ENCODE data around the gene DENND1A.

Gene DENND1A

DNA sequence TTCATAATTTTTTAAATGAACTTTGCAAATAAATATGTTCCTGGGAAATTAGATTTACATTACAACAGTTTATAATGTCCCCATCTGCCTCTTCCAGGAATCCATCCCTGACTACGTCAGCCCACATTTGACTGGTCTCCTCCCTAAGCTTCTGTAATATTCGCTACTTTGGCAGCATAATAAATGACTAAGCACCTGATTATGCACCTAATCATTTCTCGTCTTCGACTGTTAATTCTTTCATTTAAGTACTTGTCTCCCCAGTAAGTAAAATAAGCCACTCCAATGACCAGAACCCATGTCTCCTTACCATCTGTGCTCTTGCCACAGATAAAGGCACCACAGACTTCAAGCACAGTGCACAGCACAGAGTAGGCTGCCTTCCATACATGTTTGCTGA, 122.7 kb downstream of the DENND1A start:
- no peak for DNase-seq

DNA sequence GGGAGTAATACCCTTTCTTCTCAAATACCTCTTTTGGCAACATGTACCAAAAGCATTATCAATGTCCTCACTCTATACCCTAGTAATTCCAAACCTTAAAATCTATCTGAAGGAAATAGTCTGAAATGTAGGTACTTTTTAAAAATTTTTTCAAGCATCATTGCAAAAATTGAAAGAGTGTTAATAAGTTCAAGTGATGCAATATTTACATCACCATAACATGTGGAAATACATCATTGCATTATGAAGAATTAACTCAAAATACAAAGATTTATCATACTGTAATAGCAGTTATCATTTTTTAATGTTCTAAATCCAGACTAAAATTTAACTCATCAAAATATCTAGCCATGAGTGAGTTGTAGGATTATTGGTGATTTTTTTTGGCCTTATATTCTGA, 123.1 kb downstream of the DENND1A start:
- no peak for DNase-seq

DNA sequence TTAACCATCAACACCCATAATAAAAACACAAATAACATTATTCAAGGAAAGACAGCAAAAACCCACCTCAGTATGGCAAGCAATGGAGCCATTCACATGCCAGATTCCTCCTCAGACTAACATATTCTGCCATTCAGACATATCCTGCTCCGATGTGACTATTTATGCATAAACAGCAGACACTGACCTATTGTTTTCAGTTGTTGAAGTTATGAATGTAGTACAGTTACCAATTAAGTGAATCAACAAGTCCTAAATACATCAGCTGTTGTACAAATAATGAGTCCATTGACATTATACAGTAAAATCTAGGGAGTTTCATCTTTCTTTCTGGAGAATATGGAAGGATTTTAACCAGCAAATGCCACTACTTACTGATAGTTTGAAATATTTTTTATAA, 131.7 kb downstream of the DENND1A start:
- no peak for DNase-seq

DNA sequence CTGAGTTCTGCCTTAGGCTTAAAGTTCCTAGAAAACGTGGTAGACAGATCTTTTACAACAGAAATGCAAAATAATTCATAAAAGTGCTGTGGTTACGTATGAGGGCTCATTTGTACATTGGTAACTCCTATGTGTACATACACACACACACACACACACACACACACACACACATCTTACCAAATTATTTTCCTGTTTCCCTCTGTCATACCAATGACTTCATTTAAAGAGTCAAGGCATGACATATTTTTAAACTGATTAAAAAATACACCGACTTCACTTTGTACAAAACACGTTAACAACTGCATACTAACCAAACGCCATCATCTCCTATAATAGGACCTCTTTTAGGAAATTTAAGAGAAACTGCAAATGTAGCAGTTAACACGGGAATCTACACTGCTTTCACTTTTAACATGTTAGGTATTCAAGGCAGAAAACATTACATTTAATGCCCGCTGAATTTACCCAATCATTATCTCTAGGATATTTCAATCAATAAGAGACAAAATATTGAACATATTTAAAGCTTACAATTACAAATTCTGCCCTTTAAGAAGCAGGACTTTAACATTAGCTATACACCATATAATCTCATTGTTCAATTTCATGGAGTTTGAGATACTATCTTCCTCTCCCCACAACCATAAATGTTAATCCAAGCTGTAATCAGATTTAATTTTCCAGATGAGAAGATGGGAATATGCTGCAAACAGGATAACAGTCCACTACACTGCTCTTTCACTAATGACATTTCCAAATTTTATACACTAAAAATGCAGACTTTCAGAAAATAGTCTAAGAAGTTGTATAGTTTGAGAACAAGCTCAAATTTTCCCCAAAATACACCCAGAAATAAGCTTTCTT, 133.1 kb downstream of the DENND1A start:
- DNase-seq = no peak

DNA sequence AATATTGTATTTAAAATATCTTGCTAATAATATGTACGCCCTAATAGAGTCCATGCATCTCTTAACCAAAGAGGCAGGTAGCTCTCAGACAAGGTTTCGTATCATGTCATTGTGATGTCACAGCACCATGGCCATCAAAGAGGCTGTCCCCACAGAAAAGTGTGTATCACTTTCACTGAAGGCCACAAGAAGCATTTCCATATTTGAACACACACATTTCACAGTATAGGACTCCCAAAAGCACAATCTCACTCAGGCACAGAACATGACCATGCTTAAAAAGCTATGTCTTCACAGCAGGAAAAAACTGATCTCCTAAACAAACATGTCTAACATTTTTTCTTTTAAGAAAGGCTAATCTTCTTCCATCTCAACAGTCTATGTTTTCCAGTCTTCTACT, 133.8 kb downstream of the DENND1A start:
- DNase-seq = no peak

DNA sequence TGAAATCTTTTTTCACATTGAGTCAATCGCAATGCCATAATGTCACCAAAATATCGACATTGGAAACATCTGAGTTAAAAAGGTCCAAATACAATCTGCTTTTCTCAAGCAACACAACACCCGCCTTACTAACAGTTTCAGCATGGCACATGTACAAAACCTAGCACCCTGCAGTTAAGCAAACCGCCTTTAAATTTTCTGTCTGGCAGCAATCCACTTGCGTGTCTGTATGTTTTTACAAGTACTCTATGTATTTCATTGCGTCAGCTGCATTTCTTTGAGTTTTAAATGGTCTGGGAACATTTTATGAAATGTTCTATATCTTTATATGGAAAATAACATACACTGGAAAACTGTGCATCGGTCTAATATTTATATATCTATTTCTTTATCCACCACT, 134.6 kb downstream of the DENND1A start:
- DNase-seq = no peak

DNA sequence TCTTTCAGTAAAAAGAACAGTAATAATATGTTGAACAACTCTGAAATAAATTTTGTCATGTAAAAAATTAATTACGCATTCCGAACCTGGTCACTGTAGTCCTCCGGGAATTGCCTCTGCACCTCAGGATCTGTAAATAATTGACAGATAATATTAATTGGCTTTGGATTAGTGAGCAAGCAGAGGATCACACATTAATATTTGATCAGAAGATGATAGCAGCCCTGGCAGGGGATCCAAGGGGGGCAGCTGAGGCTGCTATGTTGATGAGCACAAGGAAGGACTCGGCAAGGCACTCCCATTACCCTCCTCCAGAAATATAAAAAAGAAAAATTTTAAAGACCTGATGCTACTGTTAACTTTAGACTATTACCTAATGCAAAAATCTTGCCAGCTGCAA, 137.4 kb downstream of the DENND1A start:
- no peak for DNase-seq

DNA sequence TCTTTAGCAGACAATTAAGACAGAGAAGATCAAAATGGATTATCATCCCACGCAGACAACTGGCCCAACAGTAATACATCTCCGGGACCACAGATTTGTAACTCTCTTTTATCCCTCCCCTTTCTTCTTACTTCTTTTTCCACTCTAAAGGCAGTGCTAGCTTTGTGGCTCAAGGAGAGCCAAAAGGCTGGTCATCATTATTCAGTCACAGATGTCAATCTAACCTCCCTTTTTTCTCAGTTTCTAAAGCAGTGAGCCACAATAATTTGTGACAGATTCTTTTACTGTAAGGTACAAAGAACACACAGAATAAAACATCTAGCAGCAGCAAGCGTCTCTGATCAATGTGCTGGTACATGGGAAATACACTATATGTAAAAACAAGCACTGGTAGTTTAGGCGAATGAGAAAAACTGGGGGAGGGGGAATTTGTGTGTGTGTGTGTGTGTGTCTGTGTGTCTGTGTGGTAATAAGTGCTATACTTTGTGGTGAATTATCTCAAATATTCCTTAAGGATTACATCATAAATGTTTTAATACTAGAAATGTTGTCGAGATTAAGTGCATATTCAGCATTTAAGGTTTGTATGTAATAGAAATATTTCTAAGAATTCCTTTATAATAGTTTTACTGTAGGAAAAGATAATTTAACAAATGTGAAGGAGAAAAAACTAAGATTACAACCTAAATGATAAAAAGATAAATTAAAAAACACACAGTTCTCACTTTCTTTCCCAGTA, 140.2 kb downstream of the DENND1A start:
- DNase-seq = no peak

DNA sequence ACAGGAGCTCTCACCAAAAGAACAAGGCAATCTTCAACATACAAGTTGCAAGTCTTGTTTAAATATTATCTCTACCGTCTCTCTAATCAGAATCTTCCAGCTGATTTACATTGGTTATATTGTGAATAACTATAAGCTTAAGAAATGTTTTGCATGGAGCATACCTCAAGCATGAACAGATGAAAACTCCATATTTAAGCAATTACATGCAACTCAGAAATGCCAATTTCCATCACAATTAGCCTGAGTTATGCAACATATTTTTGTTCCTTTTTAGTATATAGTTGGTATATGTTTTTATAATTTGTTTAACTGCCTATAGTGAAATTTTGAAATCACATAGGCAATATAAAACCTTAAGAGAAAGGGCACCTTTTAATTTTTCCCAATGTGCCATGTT, 142.5 kb downstream of the DENND1A start:
- DNase-seq = no peak

DNA sequence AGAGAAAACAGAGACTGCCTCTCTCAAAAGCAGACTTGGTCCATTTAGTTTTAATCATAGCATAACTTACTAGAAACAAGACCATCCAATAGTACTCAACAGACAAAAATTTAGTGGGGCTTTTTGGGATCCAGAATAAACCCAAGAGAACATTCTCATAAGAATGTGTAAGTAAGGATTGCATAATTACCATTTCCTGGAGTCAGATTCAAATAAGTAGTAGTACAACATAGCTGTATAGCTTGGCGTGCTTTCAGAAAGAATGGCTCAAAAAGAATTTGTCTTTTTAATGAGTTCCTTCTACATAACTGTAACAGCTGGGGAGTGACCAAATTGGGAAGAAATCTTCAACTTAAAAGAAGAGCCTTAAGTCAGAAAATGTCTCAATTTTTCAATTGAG, 145.4 kb downstream of the DENND1A start:
- DNase-seq = no peak

DNA sequence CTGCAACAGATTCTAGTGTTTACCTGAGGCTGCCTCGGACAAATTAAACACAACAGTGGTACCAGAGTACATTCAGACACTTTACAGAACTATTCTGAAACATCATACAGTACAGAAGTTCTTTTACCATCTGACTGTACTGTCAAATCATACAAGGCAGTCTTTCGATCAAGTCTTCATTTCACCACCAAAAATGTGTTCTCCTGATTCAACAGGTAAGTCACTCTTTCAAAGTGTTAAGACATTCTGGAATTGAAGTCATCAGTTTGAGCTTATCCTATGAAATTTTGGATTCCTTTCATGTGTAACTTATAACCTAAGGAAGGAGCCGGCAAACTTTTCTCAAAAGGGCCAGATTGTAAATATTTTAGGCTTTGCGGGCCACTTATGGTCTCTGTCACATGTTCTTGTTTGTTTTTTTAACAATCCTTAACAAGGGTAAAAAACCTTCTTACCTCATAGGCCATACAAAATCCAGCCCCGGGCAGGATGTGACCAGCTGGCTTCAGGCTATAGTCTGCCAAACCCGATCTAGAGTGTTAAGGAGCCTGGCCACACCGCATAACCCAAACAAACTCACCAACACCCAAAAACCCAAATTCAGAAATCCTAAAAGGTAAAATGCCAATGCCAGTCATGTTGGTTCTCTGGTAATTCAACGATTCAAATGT, 151.6 kb downstream of the DENND1A start:
- no peak for DNase-seq

DNA sequence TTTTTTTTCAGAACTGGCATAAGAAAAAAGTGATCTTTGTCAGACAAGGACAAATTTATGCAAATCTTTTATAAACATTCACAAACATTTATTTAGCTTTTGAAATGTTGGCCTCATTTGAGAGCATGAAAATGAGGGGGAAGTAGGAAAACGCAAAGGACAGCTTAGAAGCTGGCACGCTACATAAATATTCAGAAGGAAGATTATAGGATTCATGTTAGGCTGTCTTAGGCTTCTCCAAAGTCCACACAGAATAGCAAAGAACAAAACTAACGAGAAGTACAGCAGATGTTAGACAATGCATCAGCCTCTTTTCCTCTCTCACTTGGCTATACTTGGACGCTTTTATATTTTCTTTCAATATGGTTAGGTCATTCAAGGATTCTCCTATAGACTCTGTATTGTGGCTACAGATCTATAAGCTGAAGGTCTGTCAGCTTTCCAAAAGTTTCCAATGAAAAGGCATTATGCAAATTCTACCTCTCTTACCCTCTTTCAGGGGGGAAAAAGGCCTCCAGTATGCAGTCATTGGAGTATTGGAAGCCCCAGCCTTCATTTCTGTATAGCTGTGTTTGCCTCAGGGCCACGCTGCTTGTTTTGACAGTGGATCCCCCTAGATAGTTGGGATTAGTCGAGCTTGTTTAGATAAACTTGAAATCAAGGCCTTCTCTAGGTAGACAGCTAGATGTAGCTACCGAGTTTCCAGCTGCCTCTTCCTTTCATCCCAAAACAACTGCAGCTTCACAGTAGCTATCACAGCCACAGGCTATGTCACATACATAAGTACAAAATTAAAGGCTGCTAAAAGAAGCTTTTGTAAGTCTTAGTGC, 153.0 kb downstream of the DENND1A start:
- no peak for DNase-seq

DNA sequence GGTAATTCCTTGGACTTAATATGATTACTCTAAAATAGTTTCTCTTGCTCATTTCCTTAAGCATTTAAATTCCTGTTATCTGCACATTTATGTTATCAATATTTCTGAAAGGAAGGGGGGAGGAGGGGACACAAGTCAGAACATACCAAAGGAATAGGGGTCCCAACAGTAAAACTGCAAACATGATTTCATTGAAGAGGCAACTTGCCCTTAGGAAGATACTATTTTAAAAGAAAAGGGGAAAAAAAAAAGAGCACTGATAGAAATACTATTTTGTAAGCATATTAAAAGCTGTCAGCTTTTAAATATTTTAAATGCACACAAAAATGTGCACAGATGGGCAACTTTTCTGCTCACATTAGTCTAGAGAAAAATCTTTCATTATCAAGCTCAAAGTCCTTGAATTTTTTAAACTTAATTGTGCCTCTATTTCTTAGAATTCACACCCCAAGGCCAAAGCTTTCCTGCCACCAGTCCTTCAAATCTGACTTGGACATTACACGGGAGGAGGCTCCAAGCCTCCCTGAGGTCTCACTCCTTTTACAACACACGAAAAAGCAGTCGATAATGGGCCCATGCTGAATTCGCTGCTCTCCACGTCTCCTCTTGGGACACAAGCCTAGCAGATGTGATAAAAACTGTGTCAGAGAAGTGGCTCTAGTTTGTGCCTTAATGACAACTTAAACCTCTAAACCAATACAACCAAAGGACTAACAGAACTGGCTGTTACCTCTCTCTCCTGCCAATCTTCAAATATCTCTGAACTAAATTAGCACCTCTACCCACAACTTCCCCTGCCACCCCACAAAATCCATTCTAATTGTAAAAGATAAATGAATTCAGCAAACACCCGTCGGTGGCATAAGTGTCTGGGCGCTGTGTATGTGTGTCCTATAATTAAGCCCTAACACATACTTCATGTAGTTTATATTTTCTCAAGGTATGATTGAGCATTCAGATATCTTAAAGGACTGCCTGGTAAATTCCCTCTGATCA, 154.3 kb downstream of the DENND1A start:
- DNase-seq = no peak

DNA sequence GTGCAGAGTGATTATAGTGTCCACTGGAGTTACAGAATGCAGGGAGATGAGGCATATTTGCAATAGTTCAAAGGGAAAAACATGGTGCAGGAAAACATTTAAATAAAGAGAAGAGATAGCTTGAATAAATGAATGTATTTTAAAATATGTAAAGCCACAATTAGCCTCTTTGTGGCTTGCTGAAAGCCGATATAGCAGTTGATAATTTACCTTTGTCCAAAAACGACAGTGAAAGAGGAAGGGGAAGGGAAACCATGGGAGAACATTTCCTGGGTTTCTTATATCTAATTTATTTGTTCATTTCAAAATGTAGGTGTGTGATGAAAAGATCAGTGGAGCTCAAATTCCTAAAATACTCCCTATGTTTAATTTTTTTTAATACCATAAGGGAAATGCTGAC, 156.1 kb downstream of the DENND1A start:
- DNase-seq = no peak

DNA sequence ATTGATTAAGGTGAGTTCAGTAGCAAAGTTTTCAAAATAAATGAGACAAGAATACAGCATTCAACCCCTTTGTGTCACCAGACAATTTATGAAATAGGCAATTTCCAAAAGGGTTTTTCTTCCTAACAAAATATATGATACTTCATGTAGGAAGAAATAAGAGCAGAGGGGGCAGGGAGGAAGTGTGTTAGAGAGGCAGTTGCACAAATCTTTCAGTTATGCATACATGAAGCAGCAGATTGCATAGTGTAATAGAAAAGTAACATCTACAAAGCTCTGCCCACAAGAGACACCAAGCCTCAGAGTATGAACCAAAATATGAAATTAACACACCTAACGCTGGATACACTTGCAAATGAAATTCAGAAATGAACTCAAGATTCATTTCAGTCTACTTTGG, 157.0 kb downstream of the DENND1A start:
- DNase-seq = no peak

DNA sequence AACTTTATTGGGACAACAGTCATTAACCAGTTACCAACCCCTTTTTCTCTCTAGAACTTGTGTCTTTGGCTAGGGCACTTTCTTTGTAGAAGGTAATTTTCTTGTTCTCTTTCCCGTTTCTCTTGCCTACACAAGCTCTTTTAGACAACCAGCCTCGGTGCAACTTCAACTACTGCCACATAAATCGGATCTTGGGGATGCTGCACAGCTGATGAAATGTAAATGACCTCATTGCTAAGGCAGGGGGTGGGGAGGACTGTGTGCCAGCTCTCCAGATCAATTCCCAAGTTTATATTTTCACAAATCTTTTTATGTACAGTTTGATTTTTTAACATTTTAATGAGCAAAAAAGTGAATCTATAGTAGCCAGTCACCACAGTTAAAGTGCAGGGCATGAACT, 157.6 kb downstream of the DENND1A start:
- DNase-seq = no peak

DNA sequence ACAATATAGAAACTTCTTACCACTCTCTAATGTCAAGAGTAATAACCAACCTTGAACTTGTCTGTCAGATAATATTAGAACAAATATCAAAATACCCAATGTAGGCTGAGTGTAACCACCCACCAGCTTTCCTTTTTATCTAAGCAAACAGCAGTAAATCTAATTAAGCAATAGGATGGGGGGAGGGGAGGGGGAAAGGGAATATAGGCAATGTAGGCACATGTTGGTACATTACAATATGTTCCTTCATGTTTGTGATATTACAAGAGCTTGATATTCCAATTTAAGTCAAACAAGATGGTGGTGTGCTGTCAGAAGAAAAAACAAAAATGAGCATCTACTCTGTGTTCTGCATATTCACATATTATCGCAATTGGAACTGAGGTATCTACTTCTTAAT, 158.2 kb downstream of the DENND1A start:
- no peak for DNase-seq

DNA sequence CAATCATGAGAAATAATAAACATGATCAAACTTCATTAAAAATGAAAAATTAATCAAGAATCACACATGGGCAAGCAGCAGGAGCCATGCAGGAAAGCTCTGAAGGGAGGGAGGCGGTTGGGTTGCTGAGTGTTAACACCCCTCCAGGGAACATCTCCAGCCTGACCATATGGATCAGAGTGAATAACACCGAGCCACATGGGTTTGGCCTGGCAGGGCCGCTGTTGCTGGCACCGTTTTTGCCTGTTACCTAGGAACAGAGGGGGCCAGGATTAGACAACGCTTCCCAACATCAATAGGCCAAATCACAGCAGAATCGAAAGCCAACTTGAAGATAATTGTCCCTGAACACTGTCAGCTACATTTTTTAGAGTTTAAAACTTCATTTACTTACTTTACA, 160.2 kb downstream of the DENND1A start:
- DNase-seq = no peak

DNA sequence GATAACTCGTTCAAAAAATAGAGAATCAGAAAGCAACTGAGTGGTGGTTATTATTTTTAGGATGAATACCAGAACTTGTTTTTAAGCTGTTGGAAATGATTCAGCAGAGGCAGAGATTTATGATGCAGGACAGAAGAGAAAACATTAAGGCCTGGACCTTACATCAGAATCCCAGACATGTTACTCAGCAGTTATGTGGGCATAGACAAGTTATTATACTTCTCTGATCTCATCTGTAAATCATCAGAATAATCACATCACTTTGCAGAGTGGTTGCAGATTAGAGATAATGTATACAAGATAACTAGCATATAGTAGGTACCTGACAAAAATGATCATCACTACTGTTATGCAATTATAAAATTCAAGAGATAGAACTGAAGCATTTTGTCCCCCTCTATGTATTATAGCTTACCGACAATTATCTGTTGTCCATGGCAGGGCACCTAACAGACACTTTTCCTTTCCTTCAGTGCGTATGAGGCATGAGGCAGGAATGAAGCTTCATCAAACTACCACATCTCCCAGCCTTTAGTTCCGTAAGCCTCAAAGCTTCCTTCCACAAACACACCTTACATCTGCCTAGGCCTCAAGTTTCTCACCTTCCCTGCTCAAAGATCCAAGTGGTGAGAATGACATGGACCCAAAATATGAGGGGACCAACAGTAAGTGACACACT, 165.9 kb downstream of the DENND1A start:
- DNase-seq = no peak

DNA sequence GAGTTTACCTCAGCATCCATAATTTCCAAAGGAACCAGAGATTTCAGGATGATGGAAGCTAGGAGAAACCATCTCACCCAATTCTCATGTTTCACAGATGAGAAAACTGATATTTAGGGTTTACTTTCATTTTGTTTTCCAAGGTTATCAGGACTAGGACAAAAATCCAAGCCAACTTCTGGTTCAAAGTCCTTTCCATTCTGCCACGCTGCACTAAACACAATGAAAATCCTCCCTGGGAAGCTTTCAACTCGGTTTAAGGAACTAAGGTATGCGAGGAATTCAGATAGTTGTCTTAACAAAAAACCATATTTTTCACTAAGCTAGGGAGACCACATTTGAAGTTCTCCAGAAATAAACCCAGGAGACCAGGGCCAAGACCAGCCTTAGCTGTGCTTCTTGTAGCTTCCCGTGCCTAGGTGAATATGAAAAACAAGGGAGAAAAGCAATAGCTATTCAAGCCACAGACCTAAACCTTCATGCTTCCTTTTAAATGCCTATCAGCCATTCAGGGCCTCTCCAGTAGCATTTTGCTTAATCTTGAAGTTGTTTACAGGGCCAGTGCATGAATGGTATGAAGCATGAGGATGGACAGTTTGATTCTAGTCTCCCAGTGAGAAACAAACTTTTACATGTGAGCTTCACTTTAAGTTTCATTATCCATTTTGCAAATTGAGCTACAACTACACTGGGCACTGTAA, 167.9 kb downstream of the DENND1A start:
- no peak for DNase-seq

All from NCI-H774 (cell line).